Right cardiac atrium (tissue), 5 donors: ENCODE measurements around the gene RLBP1. TPM values are rescaled to one million over a fixed set of nuclear protein-coding genes. Genes with fewer than 3 reads are reported as not detected.
"Not testable (repeated sequence)": the region's sequence is repeated elsewhere in the genome, so short reads cannot be mapped to it uniquely, and the experiment has no call there.

Source experiments
- ATAC-seq, 2 donors: fragments of 200-7000 bp; cut with Tn5 transposase; one replicate each; pipeline versions ENCODE4 v1.8.0 to v1.9.1; 2020; ENCODE audit warnings: moderate library complexity in 2 of 2, mild to moderate bottlenecking in 1 of 2
- DNase-seq, 3 donors: peaks; one replicate each; pipeline ENCODE4 v3.0.0-alpha.2; 2020
- H3K27ac ChIP-seq: one replicate; pipeline ENCODE4 v1.5.1; 2013; ENCODE audit warnings: mild to moderate bottlenecking, low read length, control low read depth, moderate library complexity
- H3K27me3 ChIP-seq: one replicate; pipeline ENCODE4 v1.6.1; 2013; ENCODE audit not compliant: control insufficient read depth, insufficient read depth
- H3K4me1 ChIP-seq: one replicate; pipeline ENCODE4 v1.6.1; 2013; ENCODE audit warnings: low read length; ENCODE audit not compliant: control insufficient read depth, insufficient read depth
- H3K4me3 ChIP-seq: one replicate; pipeline ENCODE4 v1.5.1; 2013; ENCODE audit warnings: low read length, control low read depth
- H3K9me3 ChIP-seq: one replicate; pipeline ENCODE4 v1.6.1; 2013; ENCODE audit warnings: low read length; ENCODE audit not compliant: control insufficient read depth
- WGBS: extraction: QIAGEN DNeasy Blood & Tissue Kit; methylation state at CpG from one replicate; pipeline ENCODE4 v1.1.7; 2013; 5-methylcytosine and 5-hydroxymethylcytosine counted together
- intact Hi-C, 4 donors: fragments of 100-400 bp; cut with DNase I; formaldehyde crosslinking; loops; one replicate each; pipeline versions ENCODE4 v1.11.0 to v1.14.0; 2022 to 2023
- long read RNA-seq, 4 donors: library from polyadenylated mRNA; unstranded; transcript quantifications; one replicate each; pipeline ENCODE4 v2.0.0, GENCODE V29; 2020 to 2021
- polyA plus RNA-seq: library from polyadenylated mRNA; stranded (reverse); fragments of 200-250 nt; gene quantifications from one replicate; pipeline ENCODE4 v1.2.3, GENCODE V29; 2013
- total RNA-seq, 4 donors: library from RNA; stranded (reverse); fragmentation: NEBNext Ultra II Directional; extraction: Animal tissue kit (Norgen Biotek cat#: 25700); gene quantifications; one replicate each; pipeline ENCODE4 v1.2.1, GENCODE V29; 2021
- donor health status: healthy with polysubstance abuse.
- donor health status: DM: no; HTN: yes; CAD: no.
- donor health status: DM: no; HTN: no; CAD: no.
- donor health status: DM: no; HTN: yes; CAD: no; lungs with severe emphysema.
- donor health status: DM: yes; HTN: yes; CAD: no.

The RLBP1 gene
- total RNA-seq (not detected), polyA plus RNA-seq (not detected)
- long read RNA-seq, donor 1 = 0 reads
- long read RNA-seq, donor 2 = 0 reads
- long read RNA-seq, donor 3 = 0 reads
- long read RNA-seq, donor 4 = 0 reads

DNA sequence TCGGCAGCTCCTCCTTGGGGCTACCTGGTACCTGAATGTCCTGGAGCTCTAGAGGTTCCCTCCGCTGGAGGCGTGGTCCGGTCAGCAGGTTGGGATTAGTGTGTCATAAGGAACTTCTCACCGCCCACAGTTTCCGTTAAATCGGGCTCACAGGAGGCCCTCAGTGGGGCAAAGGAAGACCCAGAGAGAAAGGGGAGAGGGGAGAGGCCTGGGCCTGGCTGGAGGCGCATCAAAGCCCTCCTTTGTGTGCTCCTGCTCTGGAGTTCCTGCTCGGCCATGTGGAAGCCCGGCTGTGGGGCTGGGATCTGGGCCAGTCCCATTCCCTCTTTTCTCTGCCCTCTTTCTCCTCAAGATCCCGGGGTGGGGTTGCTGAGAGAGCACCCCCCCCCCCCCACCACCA, at the start of gene RLBP1:
Gene RLBP1, minus strand, starts transcription at position 37 of the 400 bp plus-strand sequence. CDS start 2,604 bp downstream, outside the sequence.
- ATAC-seq (no peak), DNase-seq (peak in 1 of 3 donors; percentile 48)
- H3K4me1 ChIP-seq = no peaks in the 10 kb centered on the region
- intact Hi-C loops = no loop called here
- 66% methylated on average over 11 of the region's 11 CpGs for WGBS
- H3K9me3 ChIP-seq = no peaks in the 10 kb centered on the region
- H3K27ac ChIP-seq = no peak within 1 kb of the TSS
- no peak within 1 kb of the TSS for H3K4me3 ChIP-seq
- no peaks in the 10 kb centered on the region for H3K27me3 ChIP-seq

DNA sequence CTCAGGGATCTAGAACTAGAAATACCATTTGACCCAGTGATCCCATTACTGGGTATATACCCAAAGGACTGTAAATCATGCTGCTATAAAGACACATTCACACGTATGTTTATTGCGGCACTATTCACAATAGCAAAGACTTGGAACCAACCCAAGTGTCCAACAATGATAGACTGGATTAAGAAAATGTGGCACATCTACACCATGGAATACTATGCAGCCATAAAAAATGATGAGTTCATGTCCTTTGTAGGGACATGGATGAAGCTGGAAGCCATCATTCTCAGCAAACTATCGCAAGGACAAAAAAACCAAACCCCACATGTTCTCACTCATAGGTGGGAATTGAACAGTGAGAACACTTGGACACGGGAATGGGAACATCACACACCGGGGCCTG, 28.8 kb upstream of the RLBP1 start:
- H3K9me3 ChIP-seq, H3K27ac ChIP-seq, H3K4me3 ChIP-seq, H3K4me1 ChIP-seq, ATAC-seq, H3K27me3 ChIP-seq, DNase-seq, intact Hi-C loops: not testable (repeated sequence)
- whole genome bisulfite sequencing = 96% methylated on average over 5 of the region's 5 CpGs

DNA sequence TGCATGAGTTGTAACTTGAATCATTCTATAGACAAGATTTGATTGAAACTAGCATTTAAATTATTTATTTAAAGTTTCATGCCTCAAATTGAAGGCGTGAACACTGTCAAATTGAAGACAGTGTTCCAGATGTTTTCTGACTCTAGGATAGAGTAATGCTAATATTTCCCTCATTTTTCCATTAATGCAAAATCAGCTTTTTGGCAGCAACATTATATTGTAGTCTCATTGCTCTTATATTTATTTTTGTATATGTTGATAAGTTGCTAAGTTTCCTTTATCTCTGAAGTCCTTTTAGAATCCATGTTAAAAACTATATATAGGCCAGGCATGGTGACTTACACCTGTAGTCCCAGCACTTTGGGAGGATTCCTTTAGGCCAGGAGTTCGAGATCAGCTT, 27.2 kb upstream of the RLBP1 start:
- Histone ChIP-seq H3K4me3 (no peak overlapping the region), H3K4me1 (peaks cover 2% of the 10 kb centered on the region), H3K27ac (no peak overlapping the region), H3K9me3 (no peaks in the 10 kb centered on the region), H3K27me3 (no peaks in the 10 kb centered on the region)
- ATAC-seq (no peak), DNase-seq (no peak)
- intact Hi-C loops = no loop called here
- 97% methylated on average over 2 of the region's 2 CpGs for WGBS

DNA sequence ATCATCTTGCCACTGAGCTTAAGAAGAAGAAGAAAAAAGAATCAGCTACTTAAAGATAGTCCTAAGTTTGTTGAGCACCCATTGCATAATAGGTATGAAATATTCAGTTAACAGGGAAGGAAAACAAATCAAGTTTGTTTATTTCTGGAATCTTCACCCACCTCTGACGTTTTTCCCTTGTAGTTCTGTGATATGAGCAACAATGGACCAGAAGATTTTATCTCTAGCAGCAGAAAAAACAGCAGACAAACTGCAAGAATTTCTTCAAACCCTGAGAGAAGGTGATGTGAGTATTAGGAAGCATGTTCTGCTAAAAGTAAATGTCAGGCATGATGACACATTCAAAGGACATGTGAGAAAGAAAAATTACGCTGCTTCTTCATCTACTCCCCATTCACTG, 26.1 kb upstream of the RLBP1 start:
- no peak overlapping the region for H3K4me3 ChIP-seq
- ATAC-seq (no peak), DNase-seq (no peak)
- 66% methylated on average over 2 of the region's 2 CpGs for WGBS
- no peaks in the 10 kb centered on the region for H3K9me3 ChIP-seq
- H3K27me3 ChIP-seq = no peaks in the 10 kb centered on the region
- H3K4me1 ChIP-seq = peaks cover 2% of the 10 kb centered on the region
- intact Hi-C loops = no loop called here
- no peak overlapping the region for H3K27ac ChIP-seq

DNA sequence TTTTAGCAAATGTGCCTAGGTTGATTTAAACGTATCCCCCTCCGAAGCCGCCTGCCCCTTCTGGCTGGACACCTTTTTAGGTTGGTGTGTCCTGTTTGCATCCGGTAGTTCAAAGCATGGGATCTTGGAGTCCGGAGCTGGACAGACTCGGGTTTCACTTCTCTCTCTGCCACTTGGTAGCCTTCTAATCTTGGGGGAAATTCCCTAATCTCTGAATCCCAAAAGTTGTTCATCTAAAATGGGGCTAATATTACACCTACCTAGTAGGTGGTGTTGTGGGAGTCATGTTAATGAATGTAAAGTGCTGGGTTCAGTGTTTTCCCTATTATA, 23.2 kb upstream of the RLBP1 start:
- intact Hi-C loops = no loop called here
- ATAC-seq (no peak), DNase-seq (no peak)
- peaks cover 2% of the 10 kb centered on the region for H3K4me1 ChIP-seq
- no peaks in the 10 kb centered on the region for H3K27me3 ChIP-seq
- no peak overlapping the region for H3K27ac ChIP-seq
- 1% methylated on average over 6 of the region's 6 CpGs for WGBS
- peak overlapping the region; percentile 51 for H3K4me3 ChIP-seq
- no peaks in the 10 kb centered on the region for H3K9me3 ChIP-seq

DNA sequence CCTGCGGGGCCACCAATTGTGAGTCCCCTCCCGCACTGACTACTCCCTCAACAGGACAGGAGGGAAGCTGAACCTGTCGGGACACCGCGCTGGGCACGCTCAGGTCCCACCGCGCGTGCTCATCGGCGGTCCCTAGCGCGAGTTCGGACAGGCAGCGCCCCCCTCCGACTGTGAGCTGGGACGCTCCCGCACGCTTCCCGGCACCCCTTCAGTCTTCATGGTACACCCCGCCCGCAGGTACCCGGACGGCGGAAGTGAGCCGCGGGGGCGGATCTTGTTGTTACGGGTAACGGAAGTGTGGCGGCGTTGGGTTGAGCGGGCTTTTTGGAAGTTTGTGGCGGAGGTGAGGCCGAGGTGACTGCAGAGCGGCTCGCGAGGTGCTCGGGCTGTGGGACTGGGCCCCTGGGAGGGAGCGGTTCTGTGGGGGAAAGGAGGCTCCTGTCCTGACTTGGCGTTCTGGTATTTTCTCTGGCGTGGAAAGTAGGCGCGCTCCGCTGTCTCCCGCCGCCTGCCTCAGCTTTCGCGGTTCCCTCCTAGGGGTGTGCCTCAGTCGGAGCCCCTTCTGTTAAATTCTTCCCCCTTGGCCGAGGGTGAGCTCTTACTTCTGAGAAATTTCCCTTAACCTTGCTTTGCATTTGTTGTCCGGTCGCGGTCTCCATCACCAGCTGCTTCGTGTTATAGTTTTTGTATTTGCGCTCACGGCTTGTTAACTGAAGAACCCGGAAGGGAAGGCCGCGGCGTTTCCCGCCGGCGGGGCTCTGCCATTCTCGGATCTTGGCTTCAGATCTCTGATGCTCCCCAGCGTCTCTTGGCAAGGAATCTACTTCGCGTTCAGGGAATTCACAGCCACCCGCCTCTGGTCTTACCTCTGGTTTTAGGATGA, 22.6 kb upstream of the RLBP1 start, which contains the start of gene FANCI:
Gene FANCI, plus strand, starts transcription at position 289 of the 883 bp plus-strand sequence. CDS start 3,669 bp downstream, outside the sequence.
- intact Hi-C loops = no loop called here
- WGBS = under 1% methylated on average over 69 of the region's 69 CpGs

DNA sequence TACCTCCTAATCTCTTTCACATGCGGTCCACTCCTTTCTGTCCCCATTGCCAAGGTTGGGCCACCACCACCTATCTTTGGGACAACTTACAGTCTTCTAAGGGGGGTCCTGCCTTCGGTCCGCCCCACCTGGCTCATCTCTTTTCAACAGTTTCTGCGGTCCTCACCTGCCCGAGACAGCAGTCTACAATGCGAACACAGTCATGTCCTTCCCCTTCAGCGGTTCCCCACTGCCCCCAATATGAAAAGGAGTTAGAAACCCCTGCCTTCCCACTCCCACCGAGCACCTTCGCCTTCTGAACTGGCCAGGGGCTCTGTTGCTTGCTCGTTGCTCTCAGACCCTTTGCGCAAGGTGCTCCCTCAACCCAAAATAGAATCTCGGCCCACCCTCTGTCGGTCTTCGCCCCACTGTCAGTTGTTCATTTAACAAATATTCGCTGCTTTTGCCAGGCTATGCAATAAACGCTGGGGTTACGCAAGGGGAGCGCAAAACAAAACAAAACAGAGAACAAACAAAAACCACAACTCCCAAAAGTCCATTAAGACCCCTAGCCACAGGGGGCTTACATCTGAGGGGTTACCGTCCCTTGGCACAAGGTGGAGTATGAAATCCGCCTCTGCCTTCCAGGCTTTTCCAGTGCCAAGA, 21.8 kb upstream of the RLBP1 start:
- H3K27ac ChIP-seq = no peak overlapping the region
- intact Hi-C loops = no loop called here
- H3K4me3 ChIP-seq = peak overlapping the region; percentile 51
- peak; percentile 19 to 52 (median 42) for DNase-seq
- H3K27me3 ChIP-seq = no peaks in the 10 kb centered on the region
- H3K9me3 ChIP-seq = no peaks in the 10 kb centered on the region
- peak; percentile 40 to 46 for ATAC-seq
- peaks cover 2% of the 10 kb centered on the region for H3K4me1 ChIP-seq
- 27% methylated on average over 20 of the region's 20 CpGs for WGBS

More for the DNA sequence above, 22.6 kb upstream of the RLBP1 start, which contains the start of gene FANCI:
- H3K4me1 ChIP-seq = peaks cover 2% of the 10 kb centered on the region
- H3K9me3 ChIP-seq = no peaks in the 10 kb centered on the region
- H3K4me3 ChIP-seq = peak within 1 kb of the TSS; percentile 51
- peak; percentile 96 to 98 (median 98) for DNase-seq
- H3K27me3 ChIP-seq = no peaks in the 10 kb centered on the region
- H3K27ac ChIP-seq = no peak within 1 kb of the TSS
- peak; percentile 99 for ATAC-seq

DNA sequence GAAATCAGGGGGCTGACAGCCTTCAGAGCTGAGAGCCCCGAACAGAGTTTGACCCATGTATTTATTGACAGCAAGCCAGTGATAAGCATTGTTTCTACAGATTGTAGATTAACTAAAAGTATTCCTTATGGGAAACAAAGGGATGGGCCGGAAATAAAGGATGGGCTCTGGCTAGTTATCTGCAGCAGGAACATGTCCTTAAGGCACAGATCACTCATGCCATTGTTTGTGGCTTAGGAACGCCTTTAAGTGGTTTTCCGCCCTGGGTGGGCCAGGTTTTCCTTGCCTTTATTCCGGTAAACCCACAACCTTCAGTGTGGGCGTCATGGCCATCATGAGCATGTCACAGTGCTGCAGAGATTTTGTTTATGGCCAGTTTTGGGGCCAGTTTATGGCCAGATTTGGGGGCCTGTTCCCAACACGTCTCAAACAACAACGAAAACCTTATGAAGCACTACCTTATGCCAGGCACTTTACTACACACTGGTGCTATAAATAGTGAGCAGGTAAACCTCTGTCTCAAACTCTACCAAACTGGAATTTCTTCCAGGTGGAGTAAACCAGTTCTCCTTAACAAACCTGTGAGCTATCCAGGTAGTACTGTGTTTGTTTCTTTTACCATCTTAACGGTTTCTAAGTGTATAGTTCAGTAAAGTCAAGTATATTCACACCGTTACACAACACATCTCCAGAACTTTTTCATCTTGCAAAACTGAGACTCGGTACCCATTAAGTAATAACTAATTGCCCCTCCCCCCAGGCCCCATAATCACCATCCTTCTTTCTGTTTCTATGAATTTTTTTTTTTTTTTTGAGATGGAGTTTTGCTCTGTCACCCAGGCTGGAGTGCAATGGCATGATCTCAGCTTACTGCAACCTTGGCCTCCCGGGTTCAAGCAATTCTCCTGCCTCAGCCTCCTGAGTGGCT, 18.8 kb upstream of the RLBP1 start:
- H3K4me3 ChIP-seq, H3K27ac ChIP-seq, H3K27me3 ChIP-seq, H3K9me3 ChIP-seq, H3K4me1 ChIP-seq, intact Hi-C loops, ATAC-seq, DNase-seq: not testable (repeated sequence)
- WGBS = 90% methylated on average over 12 of the region's 12 CpGs

DNA sequence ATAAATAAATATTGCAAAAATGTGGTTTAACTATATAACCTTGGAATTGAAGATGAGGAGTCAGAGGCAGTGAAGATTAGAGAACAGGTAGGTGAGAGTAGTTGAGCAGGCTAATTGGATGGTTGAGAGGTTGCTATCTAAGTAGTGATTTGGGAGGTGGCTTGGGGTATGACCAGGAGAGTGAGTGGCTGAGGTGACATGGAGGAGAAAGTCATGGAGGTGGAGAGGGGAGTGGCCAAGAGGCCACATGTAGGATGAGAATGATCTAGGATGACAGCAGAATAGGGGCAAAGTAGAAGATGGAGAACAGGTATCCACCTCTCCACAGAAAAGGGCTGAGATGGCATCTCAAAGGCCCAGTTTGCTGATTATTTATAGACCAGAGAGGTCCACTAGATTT, 10.5 kb upstream of the RLBP1 start:
- intact Hi-C loops = no loop called here
- H3K4me3 ChIP-seq = no peak overlapping the region
- no peak for ATAC-seq
- no peaks in the 10 kb centered on the region for H3K4me1 ChIP-seq
- no peak for DNase-seq
- no peaks in the 10 kb centered on the region for H3K27me3 ChIP-seq
- H3K27ac ChIP-seq = no peak overlapping the region
- no peaks in the 10 kb centered on the region for H3K9me3 ChIP-seq

DNA sequence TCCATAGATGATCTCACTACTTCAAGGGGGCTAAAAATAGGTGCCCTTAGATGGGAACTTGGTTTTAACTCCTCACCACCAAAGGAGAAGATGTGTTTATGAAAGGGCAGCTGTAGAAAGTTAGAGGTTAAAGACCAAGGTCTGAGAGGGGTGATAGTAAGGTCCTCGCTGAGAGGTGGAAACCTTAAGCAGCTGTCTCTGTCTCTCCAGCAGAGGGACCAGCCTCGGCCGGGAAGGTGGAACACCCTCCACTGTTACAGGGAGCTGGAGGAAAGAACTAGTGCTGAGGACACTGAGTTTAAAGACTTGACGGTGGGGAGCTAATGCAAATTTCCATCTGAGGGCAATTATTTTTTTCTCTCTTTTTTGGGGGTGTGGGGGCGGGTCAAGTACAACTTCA, 8.9 kb upstream of the RLBP1 start:
- ATAC-seq = no peak
- intact Hi-C loops = no loop called here
- H3K27me3 ChIP-seq = no peaks in the 10 kb centered on the region

More for the DNA sequence above, 8.9 kb upstream of the RLBP1 start:
- no peak for DNase-seq
- Histone ChIP-seq H3K9me3 (no peaks in the 10 kb centered on the region), H3K4me3 (no peak overlapping the region), H3K27ac (no peak overlapping the region), H3K4me1 (no peaks in the 10 kb centered on the region)
- 29% methylated on average over 5 of the region's 5 CpGs for WGBS
